GM19395 (cell line): ENCODE measurements around the gene TAGLN2.
"Not testable (repeated sequence)": the region's sequence is repeated elsewhere in the genome, so short reads cannot be mapped to it uniquely, and the experiment has no call there.

ENCODE experiments used
- ATAC-seq: cut with Tn5 transposase; IDR thresholded peaks from one replicate; pipeline ENCODE4 v1.9.1; 2021; ENCODE audit warnings: mild to moderate bottlenecking, moderate library complexity; ENCODE audit not compliant: unreplicated experiment

Gene TAGLN2

GRCh38 chr1:159902541-159902940 is 22.8 kb downstream of the TAGLN2 start:
- ATAC-seq, result no peak

- ATAC-seq, result no peak
These were observed 24.4 kb downstream of the TAGLN2 start for GRCh38 chr1:159900755-159901360.

- ATAC-seq, result no peak
These were observed 25.1 kb downstream of the TAGLN2 start, which contains the start of gene CFAP45 for GRCh38 chr1:159900086-159900680. Gene CFAP45, minus strand, starts transcription at chr1:159900165. Its CDS starts 67 bp downstream, at chr1:159900098.

DNA sequence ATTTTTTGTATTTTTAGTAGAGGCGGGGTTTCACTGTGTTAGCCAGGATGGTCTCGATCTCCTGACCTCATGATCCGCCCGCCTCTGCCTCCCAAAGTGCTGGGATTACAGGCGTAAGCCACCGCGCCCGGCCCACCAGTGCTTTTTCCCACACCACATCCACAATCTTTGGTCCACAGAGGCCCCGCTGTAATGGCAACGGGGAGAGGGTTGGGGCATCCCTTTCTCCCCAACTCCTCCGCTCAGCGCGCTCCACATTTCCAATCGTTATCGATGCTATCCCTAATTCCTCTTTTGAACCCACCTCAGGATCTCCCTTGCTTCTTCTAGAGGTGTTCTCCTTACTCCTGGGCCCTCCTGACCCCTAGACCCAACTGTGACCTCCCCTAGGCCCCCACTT is 25.7 kb downstream of the TAGLN2 start:
- not testable (repeated sequence) for ATAC-seq

- ATAC-seq, result no peak
These were observed 26.8 kb downstream of the TAGLN2 start for GRCh38 chr1:159898527-159898926.

DNA sequence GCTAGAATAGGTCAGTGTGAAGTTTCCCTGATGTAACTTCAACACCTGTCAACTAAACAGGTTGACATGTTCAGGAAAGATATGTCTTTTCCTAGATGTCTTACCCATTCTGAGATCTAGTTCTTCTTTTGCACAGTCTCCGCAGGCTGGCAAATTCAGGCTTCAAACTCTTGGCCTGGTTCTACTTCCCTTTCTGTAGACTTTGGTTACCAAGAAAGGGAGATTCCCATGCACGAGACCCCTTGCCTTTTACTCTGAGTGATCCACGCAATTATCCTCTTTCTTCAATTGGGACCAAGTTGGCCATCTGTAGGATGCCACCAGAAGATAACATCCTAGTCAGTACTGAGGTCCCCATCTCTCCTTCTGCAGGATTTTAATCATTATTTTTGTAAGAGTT is 27.3 kb downstream of the TAGLN2 start:
- no peak for ATAC-seq

- ATAC-seq, result no peak
These were observed 28.8 kb downstream of the TAGLN2 start for GRCh38 chr1:159896546-159896930.

- ATAC-seq, result no peak
These were observed 29.3 kb downstream of the TAGLN2 start for GRCh38 chr1:159895836-159896545.

DNA sequence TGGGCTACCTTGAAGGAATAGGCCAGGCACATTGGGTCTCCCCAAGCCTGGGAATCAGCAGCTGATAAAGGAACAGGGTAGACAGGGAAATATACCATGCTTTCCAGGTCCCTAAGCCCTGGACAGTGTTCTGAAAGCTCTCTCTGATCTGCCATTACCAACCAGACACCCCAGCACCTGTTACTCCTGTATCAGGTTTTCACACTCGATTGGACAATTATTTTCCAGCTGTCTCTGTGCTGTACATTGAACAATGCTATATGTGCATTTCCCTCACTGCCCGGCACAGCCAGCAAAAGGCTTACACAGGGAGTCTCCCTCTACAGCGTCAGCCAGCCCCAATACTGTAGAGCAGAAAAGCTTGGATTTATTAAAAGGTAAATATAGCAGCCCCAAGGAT is 30.0 kb downstream of the TAGLN2 start:
- no peak for ATAC-seq

- no peak for ATAC-seq
These were observed 32.4 kb downstream of the TAGLN2 start for GRCh38 chr1:159892944-159893343.

DNA sequence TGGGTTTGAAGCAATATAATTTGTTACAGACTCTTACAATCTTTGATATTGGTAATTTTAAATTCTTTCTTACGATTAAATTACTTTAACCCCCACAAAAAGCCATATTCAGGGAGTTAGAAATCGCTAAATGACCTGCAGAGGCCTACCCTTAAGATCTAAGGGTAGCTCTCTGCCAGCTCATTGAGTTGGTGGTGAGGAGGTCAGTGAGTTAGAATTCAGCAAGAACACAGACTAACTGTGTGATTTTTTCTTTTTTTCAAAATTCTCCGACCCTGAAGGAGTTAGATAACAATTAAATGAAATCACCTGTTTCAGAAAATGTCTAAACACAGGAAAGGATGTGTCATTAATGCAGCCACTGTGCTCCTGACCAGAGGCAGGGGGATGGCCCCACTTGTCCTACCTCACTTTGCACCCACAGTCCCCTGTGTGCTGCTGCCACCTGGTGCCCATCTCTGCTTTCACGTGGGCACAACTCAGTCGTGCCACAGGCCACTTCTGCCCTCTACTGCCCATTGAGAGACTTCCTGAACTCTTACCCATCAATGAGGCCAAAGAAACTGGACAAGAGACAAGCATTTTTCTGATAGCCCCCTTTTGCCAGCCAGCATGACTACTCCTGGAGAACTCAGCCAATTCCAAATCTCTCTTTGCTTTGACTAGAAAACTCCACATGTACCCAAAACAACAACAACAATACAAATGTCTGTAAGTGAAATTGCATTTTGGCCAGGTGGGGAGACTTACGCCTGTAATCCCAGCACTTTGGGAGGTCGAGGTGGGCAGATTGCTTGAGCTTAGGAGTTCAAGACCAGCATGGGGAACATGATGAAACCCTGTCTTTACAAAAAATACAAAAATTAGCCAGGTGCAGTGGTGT is 33.8 kb downstream of the TAGLN2 start:
- ATAC-seq, result peak; percentile 61

- ATAC-seq, result no peak
These were observed 34.9 kb downstream of the TAGLN2 start for GRCh38 chr1:159890390-159890789.

DNA sequence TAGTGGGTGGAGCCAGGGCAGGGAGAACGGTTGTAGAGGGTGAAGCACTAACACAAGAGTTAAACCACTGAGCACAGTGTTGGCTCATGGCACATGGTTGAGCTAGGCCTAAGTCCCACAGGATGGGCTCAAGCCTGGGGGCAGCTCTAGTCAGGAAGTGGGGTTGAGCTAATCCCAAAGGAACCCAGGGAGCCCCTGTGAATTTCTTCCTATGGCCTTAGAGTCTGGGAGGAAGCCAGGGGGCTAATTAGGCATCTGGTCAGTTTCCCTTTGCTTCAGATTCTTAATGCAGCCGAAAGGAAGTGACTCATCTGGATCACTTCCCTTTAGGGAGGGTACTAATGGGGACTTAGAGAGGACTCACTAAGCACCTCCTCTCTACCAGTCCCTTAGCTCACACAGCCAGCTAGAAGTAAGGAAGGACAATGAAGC is 35.5 kb downstream of the TAGLN2 start:
- ATAC-seq, result peak; percentile 95

DNA sequence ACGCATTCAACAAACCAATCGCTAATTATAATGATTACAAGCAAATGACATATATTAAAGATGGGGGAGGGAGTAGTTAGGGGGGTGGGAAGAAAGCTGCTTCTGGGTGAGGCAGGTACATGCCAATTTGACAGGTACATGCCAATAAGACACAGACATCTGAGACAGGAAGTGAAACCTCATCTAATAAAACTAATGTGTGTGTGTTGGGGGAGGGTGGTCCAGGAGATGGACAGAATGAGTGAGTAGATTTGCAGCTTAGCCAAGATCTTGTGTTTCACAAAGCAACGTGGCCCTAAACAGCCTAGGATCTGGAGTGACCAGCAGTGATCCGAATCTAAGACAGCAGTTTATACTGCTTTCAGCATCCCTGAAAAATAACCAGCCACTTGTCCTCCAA is 36.1 kb downstream of the TAGLN2 start:
- ATAC-seq, result no peak

DNA sequence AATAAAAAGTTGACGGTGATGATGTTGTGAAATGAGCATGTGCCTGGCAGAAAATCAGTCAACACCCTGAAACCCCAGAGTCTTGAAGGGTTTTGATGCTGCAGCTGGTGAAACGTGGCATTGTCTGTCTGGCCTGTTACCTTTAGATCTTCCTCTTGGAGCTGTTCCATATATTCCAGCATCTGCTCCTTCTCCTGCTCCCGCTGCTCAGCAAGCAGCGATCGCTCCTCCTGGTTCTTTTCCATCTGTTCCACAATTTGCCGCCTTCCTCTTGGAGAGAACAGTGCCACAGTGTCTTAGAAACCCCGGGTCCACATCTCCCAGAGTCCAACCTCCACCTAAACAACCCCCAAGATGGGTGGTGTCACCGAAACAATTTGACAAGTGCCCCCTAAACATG is 41.0 kb downstream of the TAGLN2 start:
- no peak for ATAC-seq

- no peak for ATAC-seq
These were observed 42.2 kb downstream of the TAGLN2 start for GRCh38 chr1:159883134-159883533.

- no peak for ATAC-seq
These were observed 42.8 kb downstream of the TAGLN2 start for GRCh38 chr1:159882527-159882862.

- ATAC-seq, result no peak
These were observed 43.4 kb downstream of the TAGLN2 start for GRCh38 chr1:159881622-159882526.

- ATAC-seq, result no peak
These were observed 44.9 kb downstream of the TAGLN2 start for GRCh38 chr1:159880430-159880829.

- no peak for ATAC-seq
These were observed 45.3 kb downstream of the TAGLN2 start for GRCh38 chr1:159879977-159880376.
